ENCODE data around the gene ZNF581.

Gene ZNF581

GRCh38 chr19:55650602-55651230 lies 7.3 kb downstream of the ZNF581 start:
- no peak for DNase-seq

- DNase-seq = no peak
These were observed 7.8 kb downstream of the ZNF581 start for GRCh38 chr19:55651236-55651635.

GRCh38 chr19:55652311-55653128 lies 9.1 kb downstream of the ZNF581 start:
- no peak for DNase-seq

- peak; percentile 96 for DNase-seq
These were observed 10.3 kb downstream of the ZNF581 start for GRCh38 chr19:55653651-55654322.

- peak; percentile 98 for DNase-seq
These were observed 10.9 kb downstream of the ZNF581 start for GRCh38 chr19:55654323-55654867.

GRCh38 chr19:55654868-55655647 lies 11.6 kb downstream of the ZNF581 start, which contains the start of gene U2AF2:
Gene U2AF2, plus strand, starts transcription at chr19:55655035. Its CDS starts 70 bp downstream, at chr19:55655105.
- DNase-seq = peak; percentile 88

- no peak for DNase-seq
These were observed 12.2 kb downstream of the ZNF581 start for GRCh38 chr19:55655648-55656040.

GRCh38 chr19:55656552-55656951 lies 13.1 kb downstream of the ZNF581 start:
- DNase-seq = no peak

GRCh38 chr19:55656988-55657747 lies 13.7 kb downstream of the ZNF581 start:
- no peak for DNase-seq

- no peak for DNase-seq
These were observed 15.5 kb downstream of the ZNF581 start for GRCh38 chr19:55658846-55659459.

GRCh38 chr19:55659822-55660221 lies 16.4 kb downstream of the ZNF581 start:
- no peak for DNase-seq

GRCh38 chr19:55660404-55660803 lies 17.0 kb downstream of the ZNF581 start:
- DNase-seq = no peak

- no peak for DNase-seq
These were observed 17.5 kb downstream of the ZNF581 start for GRCh38 chr19:55660991-55661390.

GRCh38 chr19:55661826-55662225 lies 18.4 kb downstream of the ZNF581 start:
- DNase-seq = no peak

- no peak for DNase-seq
These were observed 20.5 kb downstream of the ZNF581 start for GRCh38 chr19:55663846-55664536.

GRCh38 chr19:55666343-55667005 lies 23.0 kb downstream of the ZNF581 start:
- no peak for DNase-seq

- DNase-seq = no peak
These were observed 23.5 kb downstream of the ZNF581 start for GRCh38 chr19:55667006-55667381.

GRCh38 chr19:55667511-55667910 lies 24.1 kb downstream of the ZNF581 start:
- no peak for DNase-seq

- no peak for DNase-seq
These were observed 24.5 kb downstream of the ZNF581 start for GRCh38 chr19:55667958-55668357.

Data from NCI-H774 (cell line).